K562 (cell line): Measurements from ENCODE around the gene PRPF6. TPM values are rescaled to one million over a fixed set of nuclear protein-coding genes. Genes with fewer than 3 reads are reported as not detected.
A peak's percentile ranks its signal among the peaks of the same experiment; 100 is the strongest.

Experiments
- ATF7 ChIP-seq: fragments of 450-650 bp; IDR thresholded peaks from 2 replicates; pipeline ENCODE4 v1.7.1; 2014; ENCODE audit warnings: mild to moderate bottlenecking, moderate library complexity
- CBX3 ChIP-seq, 2 experiments: IDR thresholded peaks; 1 replicate in 1 of 2; 2 replicates in 1 of 2; pipeline ENCODE4 v1.6.1; 2012; ENCODE audit warnings: inconsistent platforms in 2 of 2, low read length in 2 of 2, borderline replicate concordance in 1 of 2, control low read depth in 1 of 2
- CHD1 ChIP-seq: fragments of 200-600 bp; sonication (generic); IDR thresholded peaks from one replicate; pipeline ENCODE4 v1.6.1; 2012; ENCODE audit warnings: mild to moderate bottlenecking, moderate library complexity, low read length, inconsistent platforms
- CREM ChIP-seq: IDR thresholded peaks from 2 replicates; pipeline ENCODE4 v1.6.1; 2014; ENCODE audit warnings: antibody characterized with exemption, low read depth
- FOSL1 ChIP-seq: fragments of 200-800 bp; sonication (Bioruptor generic); conservative IDR thresholded peaks from 2 replicates; pipeline ENCODE4 v1.6.1; 2016; ENCODE audit warnings: missing genetic modification characterization, missing compliant biosample characterization
- HDAC2 ChIP-seq: fragments of 450-650 bp; IDR thresholded peaks from 2 replicates; pipeline ENCODE4 v1.6.1; 2016; ENCODE audit warnings: mild to moderate bottlenecking
- MAX ChIP-seq: sonication (generic); formaldehyde crosslinking; IDR thresholded peaks from 2 replicates; pipeline ENCODE4 v1.9.0; 2022; ENCODE audit warnings: mild to moderate bottlenecking, missing genetic modification reagents
- MCM5 ChIP-seq: fragments of 450-650 bp; IDR thresholded peaks from 2 replicates; pipeline ENCODE4 v1.6.1; 2016; ENCODE audit warnings: low read depth
- NRF1 ChIP-seq, 2 experiments: fragments of 450-650 bp; IDR thresholded peaks in 1 of 2; conservative IDR thresholded peaks in 1 of 2; 2 replicates each; pipeline ENCODE4 v1.6.1; 2014; ENCODE audit warnings: mild to moderate bottlenecking in 2 of 2
- RB1 ChIP-seq: fragments of 450-650 bp; IDR thresholded peaks from 2 replicates; pipeline ENCODE4 v1.6.1; 2017; ENCODE audit warnings: low read depth, mild to moderate bottlenecking
- TAF1 ChIP-seq: IDR thresholded peaks from 2 replicates; pipeline ENCODE4 v1.6.1; 2011; ENCODE audit warnings: mild to moderate bottlenecking, low read length, moderate library complexity; ENCODE audit not compliant: insufficient read depth, control insufficient read depth, severe bottlenecking; ENCODE audit errors: extremely low read depth
- YY1 ChIP-seq, 3 experiments: IDR thresholded peaks; 2 replicates each; pipeline ENCODE4 v1.6.1; 2011; ENCODE audit warnings: low read length in 2 of 3, mild to moderate bottlenecking in 2 of 3, moderate library complexity in 2 of 3, borderline replicate concordance in 1 of 3, control low read depth in 1 of 3, low read depth in 1 of 3; ENCODE audit not compliant: insufficient read depth in 3 of 3, insufficient replicate concordance in 2 of 3, control insufficient read depth in 1 of 3, insufficient read length in 1 of 3; ENCODE audit errors: extremely low read depth in 1 of 3
- ZFP30 ChIP-seq: fragments of 250-450 bp; sonication (Bioruptor Pico); IDR thresholded peaks from 2 replicates; pipeline ENCODE4 v1.8.0; 2022; ENCODE audit warnings: moderate library complexity, mild to moderate bottlenecking, inconsistent platforms, borderline replicate concordance
- ZNF12 ChIP-seq: sonication (generic); formaldehyde crosslinking; IDR thresholded peaks from 2 replicates; pipeline ENCODE4 v1.4.0; 2020; ENCODE audit warnings: mild to moderate bottlenecking, missing genetic modification reagents
- polyA plus RNA-seq, 8 experiments: library from polyadenylated mRNA; depleted of rRNA in 4 of 8; stranded (reverse) in 5 of 8; unstranded in 3 of 8; fragments of >200 nt; fragmentation: Nextera tagmentation in 2 of 8; fragmentation: Illumina TruSeq in 1 of 8; extraction: Ambion mirVana in 2 of 8; extraction: Trizol in 1 of 8; gene quantifications; 2 replicates each; pipeline versions ENCODE4 v1.2.1 to v1.2.3, GENCODE V29; 2011 to 2014; ENCODE audit warnings: inconsistent platforms in 1 of 8, missing spikeins in 1 of 8
- total RNA-seq, 7 experiments: library from RNA; depleted of rRNA in 6 of 7; stranded (reverse); fragments of >200 nt in 6 of 7; fragmentation: Illumina TruSeq in 2 of 7; extraction: Trizol in 2 of 7; gene quantifications; 2 replicates each; pipeline versions ENCODE4 v1.2.1 to v1.2.3, GENCODE V29; 2011 to 2021; ENCODE audit warnings: low replicate concordance in 1 of 7
- TF ChIP-seq, protein P1 (sequence below): sonication (generic); formaldehyde crosslinking; IDR thresholded peaks from 2 replicates; pipeline ENCODE4 v1.8.0; 2022; ENCODE audit warnings: mild to moderate bottlenecking, missing genetic modification reagents
- TF ChIP-seq, protein P2 (sequence below): sonication (generic); formaldehyde crosslinking; IDR thresholded peaks from 2 replicates; pipeline ENCODE4 v1.9.0; 2022; ENCODE audit warnings: mild to moderate bottlenecking, missing genetic modification reagents
- TF ChIP-seq, protein P3 (sequence below): sonication (generic); formaldehyde crosslinking; IDR thresholded peaks from 2 replicates; pipeline ENCODE4 v1.8.0; 2022; ENCODE audit warnings: missing genetic modification reagents, mild to moderate bottlenecking, moderate library complexity, borderline replicate concordance
- TF ChIP-seq, protein P4 (sequence below): sonication (generic); formaldehyde crosslinking; IDR thresholded peaks from 2 replicates; pipeline ENCODE4 v1.8.0; 2022; ENCODE audit warnings: missing genetic modification reagents, mild to moderate bottlenecking, borderline replicate concordance

The PRPF6 gene
- total and polyA plus RNA-seq, 9 of the 15 experiments (the other 6 are each of a cell fraction or from before 2014, with no cell fraction given) = 4.2 to 83.2 (median 59.9) TPM

DNA sequence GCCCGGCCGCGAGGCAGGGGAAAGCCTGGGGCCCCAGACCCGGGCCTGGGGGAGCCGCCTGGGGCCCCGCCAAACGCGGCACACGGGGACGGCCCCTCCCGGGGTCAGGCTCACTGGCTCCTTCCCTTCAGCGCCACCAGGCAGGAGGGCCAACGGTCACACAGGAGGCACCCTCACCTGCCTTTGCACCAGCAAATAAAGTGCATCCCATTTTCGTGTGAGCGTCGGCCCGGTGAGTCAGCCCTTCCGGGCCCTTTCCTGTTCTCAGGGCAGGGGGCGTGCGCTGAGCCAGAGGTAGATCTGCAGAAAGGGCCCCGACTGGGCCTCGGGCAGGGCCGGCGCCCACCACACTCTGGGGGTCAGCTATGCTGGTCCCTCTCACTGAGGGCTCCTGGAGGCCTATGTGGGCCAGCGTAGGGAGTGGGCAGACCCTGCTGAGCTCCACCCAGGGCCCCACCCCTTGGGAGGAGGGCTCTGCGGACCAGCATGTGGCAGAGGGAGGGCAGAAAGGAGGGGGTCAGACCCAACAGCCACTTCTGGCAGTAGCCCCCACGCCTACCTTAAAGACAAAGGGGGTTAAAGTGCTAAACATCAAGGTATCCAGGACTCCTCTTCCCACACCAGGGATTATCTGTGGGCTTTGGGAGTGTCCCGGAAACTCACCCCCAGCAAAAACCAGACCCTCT, 23.8 kb upstream of the PRPF6 start (continued):
- TF ChIP-seq, protein P1, sequence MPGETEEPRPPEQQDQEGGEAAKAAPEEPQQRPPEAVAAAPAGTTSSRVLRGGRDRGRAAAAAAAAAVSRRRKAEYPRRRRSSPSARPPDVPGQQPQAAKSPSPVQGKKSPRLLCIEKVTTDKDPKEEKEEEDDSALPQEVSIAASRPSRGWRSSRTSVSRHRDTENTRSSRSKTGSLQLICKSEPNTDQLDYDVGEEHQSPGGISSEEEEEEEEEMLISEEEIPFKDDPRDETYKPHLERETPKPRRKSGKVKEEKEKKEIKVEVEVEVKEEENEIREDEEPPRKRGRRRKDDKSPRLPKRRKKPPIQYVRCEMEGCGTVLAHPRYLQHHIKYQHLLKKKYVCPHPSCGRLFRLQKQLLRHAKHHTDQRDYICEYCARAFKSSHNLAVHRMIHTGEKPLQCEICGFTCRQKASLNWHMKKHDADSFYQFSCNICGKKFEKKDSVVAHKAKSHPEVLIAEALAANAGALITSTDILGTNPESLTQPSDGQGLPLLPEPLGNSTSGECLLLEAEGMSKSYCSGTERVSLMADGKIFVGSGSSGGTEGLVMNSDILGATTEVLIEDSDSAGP (CRISPR knock-in tag) = no peak
- TF ChIP-seq ZFP30 (CRISPR knock-in tag) (no peak), ATF7 (0 out of 2 replicates have a peak, but pooled peaks have one; percentile 10), TAF1 (peak; percentile 14), YY1 (IDR thresholded peaks at IDR 0.05; ENCODE audit: borderline replicate concordance in 1 of 3, control insufficient read depth in 1 of 3, extremely low read depth in 1 of 3, insufficient read depth in 3 of 3, insufficient read length in 1 of 3, insufficient replicate concordance in 2 of 3, low read depth in 1 of 3, low read length in 2 of 3) (peak in 1 of 3 experiments; percentile 23), MAX (CRISPR knock-in tag) (peak; percentile 50), FOSL1 (peak; percentile 65; the same call in 1 of the 2 replicates), ZNF12 (CRISPR knock-in tag) (0 out of 2 replicates have a peak, but pooled peaks have one; percentile 18), RB1 (peak; percentile 11; the same call in 1 of the 2 replicates), CHD1 (peak; percentile 44), NRF1 (conservative IDR thresholded peaks at IDR 0.05 in 1 of 2, IDR thresholded peaks at IDR 0.05 in 1 of 2) (peak in 1 of 2 experiments; percentile 32; a peak in 1 of 4 replicates), MCM5 (no peak), CREM (0 out of 2 replicates have a peak, but pooled peaks have one; percentile 5), CBX3 (IDR thresholded peaks at IDR 0.05; ENCODE audit: borderline replicate concordance in 1 of 2, low read length in 2 of 2) (no peak), HDAC2 (0 out of 2 replicates have a peak, but pooled peaks have one; percentile 11)
- TF ChIP-seq, protein P2, sequence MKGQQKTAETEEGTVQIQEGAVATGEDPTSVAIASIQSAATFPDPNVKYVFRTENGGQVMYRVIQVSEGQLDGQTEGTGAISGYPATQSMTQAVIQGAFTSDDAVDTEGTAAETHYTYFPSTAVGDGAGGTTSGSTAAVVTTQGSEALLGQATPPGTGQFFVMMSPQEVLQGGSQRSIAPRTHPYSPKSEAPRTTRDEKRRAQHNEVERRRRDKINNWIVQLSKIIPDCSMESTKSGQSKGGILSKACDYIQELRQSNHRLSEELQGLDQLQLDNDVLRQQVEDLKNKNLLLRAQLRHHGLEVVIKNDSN (CRISPR knock-in tag) = peak; percentile 37; the same call in 1 of the 2 replicates
- TF ChIP-seq, protein P3, sequence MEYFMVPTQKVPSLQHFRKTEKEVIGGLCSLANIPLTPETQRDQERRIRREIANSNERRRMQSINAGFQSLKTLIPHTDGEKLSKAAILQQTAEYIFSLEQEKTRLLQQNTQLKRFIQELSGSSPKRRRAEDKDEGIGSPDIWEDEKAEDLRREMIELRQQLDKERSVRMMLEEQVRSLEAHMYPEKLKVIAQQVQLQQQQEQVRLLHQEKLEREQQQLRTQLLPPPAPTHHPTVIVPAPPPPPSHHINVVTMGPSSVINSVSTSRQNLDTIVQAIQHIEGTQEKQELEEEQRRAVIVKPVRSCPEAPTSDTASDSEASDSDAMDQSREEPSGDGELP (CRISPR knock-in tag) = peak; percentile 64; the same call in 1 of the 2 replicates
- TF ChIP-seq, protein P4, sequence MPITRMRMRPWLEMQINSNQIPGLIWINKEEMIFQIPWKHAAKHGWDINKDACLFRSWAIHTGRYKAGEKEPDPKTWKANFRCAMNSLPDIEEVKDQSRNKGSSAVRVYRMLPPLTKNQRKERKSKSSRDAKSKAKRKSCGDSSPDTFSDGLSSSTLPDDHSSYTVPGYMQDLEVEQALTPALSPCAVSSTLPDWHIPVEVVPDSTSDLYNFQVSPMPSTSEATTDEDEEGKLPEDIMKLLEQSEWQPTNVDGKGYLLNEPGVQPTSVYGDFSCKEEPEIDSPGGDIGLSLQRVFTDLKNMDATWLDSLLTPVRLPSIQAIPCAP (CRISPR knock-in tag) = no peak
